ENCODE measurements around the gene MFSD6. TPM values are rescaled to one million over a fixed set of nuclear protein-coding genes. Genes with fewer than 3 reads are reported as not detected.

Gene MFSD6
- total RNA-seq, 1 donor from 2014 or later = 37.4 TPM

DNA sequence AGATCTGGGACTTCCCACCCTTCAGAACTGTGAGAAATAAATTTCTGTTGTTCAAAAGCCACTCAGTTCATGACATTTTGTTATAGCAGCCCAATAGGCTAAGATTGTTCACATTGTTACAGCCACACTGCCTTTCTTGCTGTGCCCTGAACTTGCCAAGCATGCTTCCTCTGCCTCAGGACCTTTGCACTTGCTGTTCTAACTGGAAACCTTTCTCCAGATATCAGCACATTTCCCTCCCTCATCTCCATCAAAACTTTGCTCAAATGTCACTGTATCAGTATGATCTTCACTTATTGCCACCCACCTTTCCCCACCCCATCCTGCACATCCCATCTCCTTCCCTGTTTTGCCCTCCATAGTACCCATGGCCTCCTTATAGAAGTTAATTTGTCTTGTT, 32.1 kb upstream of the MFSD6 start:
- DNase-seq (ENCODE audit: low read depth) (no peak), FAIRE-seq (no peak)
- Histone ChIP-seq H3K27me3 (ENCODE audit: control insufficient read depth, insufficient read depth, low read length) (no peaks in the 10 kb centered on the region), H3K36me3 (ENCODE audit: control insufficient read depth, insufficient read depth, low read length) (peaks cover under 1% of the 10 kb centered on the region), H3K4me3 (ENCODE audit: low read depth, low read length) (no peak overlapping the region)
- TF ChIP-seq, protein P1, sequence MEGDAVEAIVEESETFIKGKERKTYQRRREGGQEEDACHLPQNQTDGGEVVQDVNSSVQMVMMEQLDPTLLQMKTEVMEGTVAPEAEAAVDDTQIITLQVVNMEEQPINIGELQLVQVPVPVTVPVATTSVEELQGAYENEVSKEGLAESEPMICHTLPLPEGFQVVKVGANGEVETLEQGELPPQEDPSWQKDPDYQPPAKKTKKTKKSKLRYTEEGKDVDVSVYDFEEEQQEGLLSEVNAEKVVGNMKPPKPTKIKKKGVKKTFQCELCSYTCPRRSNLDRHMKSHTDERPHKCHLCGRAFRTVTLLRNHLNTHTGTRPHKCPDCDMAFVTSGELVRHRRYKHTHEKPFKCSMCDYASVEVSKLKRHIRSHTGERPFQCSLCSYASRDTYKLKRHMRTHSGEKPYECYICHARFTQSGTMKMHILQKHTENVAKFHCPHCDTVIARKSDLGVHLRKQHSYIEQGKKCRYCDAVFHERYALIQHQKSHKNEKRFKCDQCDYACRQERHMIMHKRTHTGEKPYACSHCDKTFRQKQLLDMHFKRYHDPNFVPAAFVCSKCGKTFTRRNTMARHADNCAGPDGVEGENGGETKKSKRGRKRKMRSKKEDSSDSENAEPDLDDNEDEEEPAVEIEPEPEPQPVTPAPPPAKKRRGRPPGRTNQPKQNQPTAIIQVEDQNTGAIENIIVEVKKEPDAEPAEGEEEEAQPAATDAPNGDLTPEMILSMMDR (IDR thresholded peaks at IDR 0.05; ENCODE audit: insufficient read depth, low read length, severe bottlenecking) = no peak

DNA sequence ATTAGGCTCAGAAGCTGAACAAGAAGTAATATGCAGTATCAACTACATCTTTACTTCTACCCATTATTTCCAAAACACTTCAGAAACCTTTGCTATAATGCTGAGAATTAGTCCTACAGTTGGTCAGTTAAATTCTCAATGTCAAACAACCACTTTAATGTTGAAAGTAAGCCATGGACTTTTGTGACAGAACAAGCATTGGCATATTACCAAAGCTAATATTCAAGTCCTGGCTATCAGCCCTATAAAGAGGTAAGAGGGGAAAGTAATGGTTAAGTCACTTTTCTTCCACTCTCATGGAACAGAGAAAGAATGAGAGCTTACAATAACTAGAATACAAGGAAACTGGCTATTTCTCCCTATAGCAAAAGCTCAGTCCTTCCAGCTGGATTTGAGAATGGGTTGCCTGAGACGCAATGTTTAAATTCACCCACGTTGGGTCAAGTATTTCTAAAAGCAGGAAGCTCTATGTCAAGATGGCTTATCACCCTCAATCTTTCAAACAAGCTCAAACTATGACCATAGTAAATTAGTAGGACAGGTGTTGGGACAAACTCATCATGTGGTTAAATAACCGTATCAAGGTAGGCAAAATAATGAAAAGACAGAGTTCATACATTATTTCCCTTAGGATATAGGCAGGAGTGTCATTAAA, 31.4 kb upstream of the MFSD6 start:
- DNase-seq (ENCODE audit: low read depth) = no peak
- no peak for FAIRE-seq
- Histone ChIP-seq H3K36me3 (ENCODE audit: control insufficient read depth, insufficient read depth, low read length) (no peaks in the 10 kb centered on the region), H3K27me3 (ENCODE audit: control insufficient read depth, insufficient read depth, low read length) (no peaks in the 10 kb centered on the region), H3K4me3 (ENCODE audit: low read depth, low read length) (no peak overlapping the region)
- TF ChIP-seq, protein P1 (IDR thresholded peaks at IDR 0.05; ENCODE audit: insufficient read depth, low read length, severe bottlenecking) = no peak

DNA sequence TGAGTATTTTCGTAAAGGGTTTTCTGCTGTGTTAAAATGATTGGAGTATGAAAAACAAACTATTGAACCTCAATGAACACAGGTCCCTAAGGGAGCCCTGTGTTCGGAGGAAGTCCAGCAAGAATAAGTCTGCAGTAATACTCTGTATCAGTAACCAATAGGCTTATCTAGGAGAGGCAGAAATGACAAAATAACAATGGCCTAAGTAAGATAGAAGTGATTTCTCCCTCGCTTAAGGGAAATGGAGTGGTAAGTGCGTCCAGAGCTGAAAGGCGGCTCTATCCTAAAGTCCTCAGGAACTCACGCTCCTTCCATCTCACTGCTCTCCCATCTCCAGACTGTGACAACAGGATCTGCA, 29.3 kb upstream of the MFSD6 start:
- Histone ChIP-seq H3K36me3 (ENCODE audit: control insufficient read depth, insufficient read depth, low read length) (no peaks in the 10 kb centered on the region), H3K4me3 (ENCODE audit: low read depth, low read length) (no peak overlapping the region), H3K27me3 (ENCODE audit: control insufficient read depth, insufficient read depth, low read length) (no peaks in the 10 kb centered on the region)
- FAIRE-seq = no peak
- DNase-seq (ENCODE audit: low read depth) = no peak
- TF ChIP-seq, protein P1 (IDR thresholded peaks at IDR 0.05; ENCODE audit: insufficient read depth, low read length, severe bottlenecking) = no peak

DNA sequence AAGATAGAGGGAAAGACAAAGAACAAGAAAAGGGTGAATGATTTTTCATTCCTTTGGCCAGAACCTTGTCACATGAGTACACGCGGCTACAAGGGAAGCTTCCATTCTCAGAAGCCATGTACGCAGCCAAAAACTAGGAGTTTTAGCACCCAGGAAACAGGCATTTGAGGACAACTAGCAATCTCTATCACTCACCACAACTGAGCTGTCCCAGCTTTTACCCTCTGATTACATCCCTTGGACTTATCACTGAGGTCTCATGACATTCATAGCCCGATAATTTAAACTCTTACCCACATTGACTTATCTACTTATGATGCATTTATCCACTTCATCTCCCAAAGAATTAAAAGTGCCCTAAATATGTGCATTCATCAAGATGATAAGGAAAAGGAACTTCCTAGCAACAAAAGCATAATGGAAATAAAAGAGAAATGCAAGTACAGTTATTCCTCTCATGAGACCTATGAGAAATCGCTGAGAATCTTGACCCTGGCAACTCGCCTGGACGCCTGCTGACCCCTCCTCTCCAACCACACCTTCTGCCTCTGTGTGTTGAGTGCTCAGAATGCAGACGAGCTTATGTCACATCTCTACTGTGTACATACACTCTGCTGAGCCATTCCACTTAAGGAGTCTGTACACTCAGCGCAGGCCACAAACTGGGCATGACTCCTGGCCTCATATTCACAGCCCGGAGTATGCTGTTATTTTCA, 28.7 kb upstream of the MFSD6 start:
- TF ChIP-seq, protein P1 (IDR thresholded peaks at IDR 0.05; ENCODE audit: insufficient read depth, low read length, severe bottlenecking) = no peak
- H3K4me3 ChIP-seq (ENCODE audit: low read depth, low read length) = no peak overlapping the region
- DNase-seq (ENCODE audit: low read depth) (peak; percentile 48), FAIRE-seq (peak; percentile 66)
- H3K36me3 ChIP-seq (ENCODE audit: control insufficient read depth, insufficient read depth, low read length) = no peaks in the 10 kb centered on the region
- no peaks in the 10 kb centered on the region for H3K27me3 ChIP-seq (ENCODE audit: control insufficient read depth, insufficient read depth, low read length)

DNA sequence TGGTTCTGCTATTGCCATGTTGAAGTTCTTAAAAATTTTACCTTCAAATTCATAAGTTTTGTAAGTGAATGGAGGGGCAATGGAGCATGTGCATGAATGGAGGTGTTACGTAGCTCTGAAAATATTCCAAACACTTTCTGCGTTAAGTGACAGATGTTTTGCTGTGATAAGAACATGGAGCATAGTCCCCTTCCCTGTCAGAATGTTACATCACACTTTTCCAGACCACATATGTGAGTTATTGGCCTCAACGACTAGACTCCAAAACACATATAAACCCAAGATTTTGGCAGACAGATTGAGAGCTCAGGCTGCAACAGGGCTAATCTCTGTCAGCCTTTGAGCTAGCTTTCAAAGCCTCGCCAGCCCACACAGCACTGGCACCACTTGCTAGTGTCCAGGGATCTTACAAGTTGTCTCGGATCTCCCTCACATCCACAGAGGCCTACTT, 27.2 kb upstream of the MFSD6 start:
- no peak for FAIRE-seq

More for the DNA sequence above, 27.2 kb upstream of the MFSD6 start:
- H3K27me3 ChIP-seq (ENCODE audit: control insufficient read depth, insufficient read depth, low read length) = no peaks in the 10 kb centered on the region
- H3K36me3 ChIP-seq (ENCODE audit: control insufficient read depth, insufficient read depth, low read length) = no peaks in the 10 kb centered on the region
- no peak for DNase-seq (ENCODE audit: low read depth)
- no peak overlapping the region for H3K4me3 ChIP-seq (ENCODE audit: low read depth, low read length)
- TF ChIP-seq, protein P1 (IDR thresholded peaks at IDR 0.05; ENCODE audit: insufficient read depth, low read length, severe bottlenecking) = no peak
